Spleen (tissue), 7 donors: ENCODE data around the gene MLLT10.

Experiments used
- CTCF ChIP-seq, 11 experiments: fragments of 200-600 bp in 7 of 11; fragments of 450-650 bp in 4 of 11; sonication (generic) in 4 of 11; IDR thresholded peaks in 8 of 11; conservative IDR thresholded peaks in 3 of 11; 1 replicate in 7 of 11; 2 replicates in 4 of 11; pipeline versions ENCODE4 v1.4.0 to v1.8.0; 2016 to 2021; ENCODE audit warnings: antibody characterized with exemption in 11 of 11, inconsistent platforms in 4 of 11, mild to moderate bottlenecking in 1 of 11
- POLR2AphosphoS5 ChIP-seq, 3 donors: sonication (generic); formaldehyde crosslinking; IDR thresholded peaks; one replicate each; pipeline ENCODE4 v1.5.1; 2017; ENCODE audit warnings: antibody characterized with exemption in 3 of 3
- donor health status: DM: no; HTN: no; CAD: no; lungs with moderate emphysema.
- donor health status: DM: no; HTN: no; CAD: no.
- donor health status: DM: no; HTN: no; CAD: no.

- TF ChIP-seq CTCF (IDR thresholded peaks at IDR 0.05 in 8 of 11, conservative IDR thresholded peaks at IDR 0.05 in 3 of 11) (no peak), POLR2AphosphoS5 (IDR thresholded peaks at IDR 0.05) (peak in 1 of 3 donors; percentile 5)
These were observed 199.7 kb downstream of the MLLT10 start for GRCh38 chr10:21733710-21734109.
